Hindlimb muscle (tissue), 1 donor: ENCODE measurements around the gene VTI1B. TPM values are rescaled to one million over a fixed set of nuclear protein-coding genes. Genes with fewer than 3 reads are reported as not detected.
"Not testable (repeated sequence)": the region's sequence is repeated elsewhere in the genome, so short reads cannot be mapped to it uniquely, and the experiment has no call there.

Experiments used
- DNase-seq: peaks from one replicate; pipeline ENCODE4 v3.0.0-alpha.2; 2013
- polyA plus RNA-seq: library from polyadenylated mRNA; unstranded; fragments of 120-200 nt; gene quantifications from one replicate; pipeline ENCODE4 v1.2.1, GENCODE V29; 2013; ENCODE audit not compliant: insufficient read length

VTI1B gene
- polyA plus RNA-seq, 1 donor, result 70.8 TPM

GRCh38 chr14:67626131-67626530 is 48.3 kb downstream of the VTI1B start:
- not testable (repeated sequence) for DNase-seq

GRCh38 chr14:67623114-67623513 is 51.3 kb downstream of the VTI1B start:
- no peak for DNase-seq

- no peak for DNase-seq
Measured at GRCh38 chr14:67622675-67623074, 51.8 kb downstream of the VTI1B start.

- no peak for DNase-seq
Measured at GRCh38 chr14:67620217-67620785, 54.1 kb downstream of the VTI1B start.

- DNase-seq, result peak; percentile 83
Measured at GRCh38 chr14:67619446-67620216, 54.8 kb downstream of the VTI1B start, which contains the start of gene ARG2. Gene ARG2 (plus strand): TSS chr14:67619920. CDS start chr14:67619978, 58 bp downstream.

- DNase-seq, result peak; percentile 63
Measured at GRCh38 chr14:67618617-67619063, 55.8 kb downstream of the VTI1B start.

GRCh38 chr14:67610491-67610890 is 63.9 kb downstream of the VTI1B start:
- DNase-seq, result no peak

GRCh38 chr14:67609642-67610310 is 64.7 kb downstream of the VTI1B start:
- DNase-seq, result no peak

GRCh38 chr14:67607646-67608045 is 66.8 kb downstream of the VTI1B start:
- no peak for DNase-seq

GRCh38 chr14:67602995-67603545 is 71.4 kb downstream of the VTI1B start:
- no peak for DNase-seq

GRCh38 chr14:67602076-67602475 is 72.4 kb downstream of the VTI1B start:
- DNase-seq, result no peak

GRCh38 chr14:67600562-67600974 is 73.9 kb downstream of the VTI1B start:
- DNase-seq, result not testable (repeated sequence)

- peak; percentile 89 for DNase-seq
Measured at GRCh38 chr14:67599698-67600561, 74.5 kb downstream of the VTI1B start, which contains the start of gene PIGH. Gene PIGH (minus strand): TSS chr14:67600268. CDS start chr14:67600203, 65 bp downstream.

Other genes starting within 250 kb of the VTI1B start
- gene TMEM229B, start 185.9 kb downstream of the VTI1B start, polyA plus RNA-seq, result 0.31 TPM
- 2.0 TPM for gene PLEKHH1, start 141.3 kb downstream of the VTI1B start, polyA plus RNA-seq
- 14.6 TPM for gene PIGH, start 74.4 kb downstream of the VTI1B start, polyA plus RNA-seq
- 2.1 TPM for gene ARG2, start 54.7 kb downstream of the VTI1B start, polyA plus RNA-seq
- 40.9 TPM for gene RDH11, start 21.1 kb upstream of the VTI1B start, polyA plus RNA-seq
- gene RDH12, start 27.3 kb upstream of the VTI1B start, polyA plus RNA-seq, result 1.2 TPM
- gene ZFYVE26, start 142.0 kb upstream of the VTI1B start, polyA plus RNA-seq, result 17.8 TPM
- 10.2 TPM for gene RAD51B, start 145.1 kb upstream of the VTI1B start, polyA plus RNA-seq